Measurements from ENCODE around the gene BCR. TPM values are rescaled to one million over a fixed set of nuclear protein-coding genes. Genes with fewer than 3 reads are reported as not detected.
"Not testable (repeated sequence)": the region's sequence is repeated elsewhere in the genome, so short reads cannot be mapped to it uniquely, and the experiment has no call there.

Gene BCR
- total and polyA plus RNA-seq, 2 of the 8 experiments (the other 6 are each of a cell fraction or from before 2014, with no cell fraction given): 66.7 to 130 TPM

DNA sequence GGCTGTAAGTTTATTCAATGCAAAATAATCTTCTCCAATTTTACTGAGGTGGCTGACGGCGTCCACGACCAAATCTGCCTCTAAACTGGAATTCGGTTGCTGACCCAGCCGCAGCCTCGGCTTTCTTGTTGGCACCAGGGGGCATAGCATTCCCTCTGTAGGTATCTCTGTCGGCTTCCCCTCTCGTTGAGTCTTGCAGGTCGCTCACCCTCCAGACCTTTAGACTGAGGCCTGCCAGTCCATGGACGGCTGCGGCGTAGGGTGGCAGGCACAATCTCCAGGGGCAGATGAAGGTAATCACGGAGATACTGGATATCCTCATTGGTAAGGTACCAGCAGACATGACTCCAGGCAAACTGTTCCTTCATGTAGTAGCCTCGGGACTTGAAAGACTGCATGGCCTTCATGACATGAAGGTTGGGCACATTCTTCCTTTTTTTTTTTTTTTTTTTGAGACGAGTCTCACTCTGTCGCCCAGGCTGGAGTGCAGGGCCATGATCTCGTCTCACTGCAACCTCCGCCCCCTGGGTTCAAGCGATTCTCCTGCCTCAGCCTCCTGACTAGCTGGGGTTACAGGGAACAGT lies 142.3 kb downstream of the BCR start:
- H3K14ac ChIP-seq (ENCODE audit: insufficient read length); H3K18ac ChIP-seq (ENCODE audit: extremely low read depth, low read length); H4K20me1 ChIP-seq (replicated peaks in 1 of 2; ENCODE audit: control insufficient read depth in 1 of 2, insufficient read depth in 2 of 2, low read length in 2 of 2); H3K56ac ChIP-seq (replicated peaks; ENCODE audit: insufficient read length, low read depth, low read length); H2BK20ac ChIP-seq (ENCODE audit: low read length); H3K27me3 ChIP-seq (replicated peaks in 1 of 4; ENCODE audit: control insufficient read depth in 3 of 4, extremely low read depth in 1 of 4, insufficient read depth in 3 of 4, low read length in 3 of 4); H3K9me3 ChIP-seq (ENCODE audit: insufficient read depth in 2 of 2, low read depth in 1 of 2, low read length in 1 of 2); H3K36me3 ChIP-seq (ENCODE audit: control insufficient read depth in 2 of 4, insufficient read depth in 4 of 4, low read length in 3 of 4); H3K4me1 ChIP-seq (replicated peaks in 1 of 4; ENCODE audit: control insufficient read depth in 3 of 4, insufficient read depth in 4 of 4, low read length in 3 of 4); H2AFZ ChIP-seq (ENCODE audit: low read length); H3K79me1 ChIP-seq (ENCODE audit: low read depth, low read length); H3K79me2 ChIP-seq (ENCODE audit: control insufficient read depth in 1 of 2, insufficient read depth in 2 of 2, low read length in 2 of 2); FAIRE-seq; H3K4me3 ChIP-seq (ENCODE audit: extremely low read depth in 1 of 4, insufficient read depth in 2 of 4, low read depth in 3 of 4, low read length in 4 of 4); H3K9ac ChIP-seq (replicated peaks in 1 of 4; ENCODE audit: extremely low read depth in 1 of 4, low read depth in 3 of 4, low read length in 3 of 4); H2BK12ac ChIP-seq (ENCODE audit: low read depth, low read length); H4K8ac ChIP-seq (ENCODE audit: extremely low read depth, insufficient read depth, low read length); H3K4me2 ChIP-seq (ENCODE audit: insufficient read depth in 1 of 2, low read depth in 2 of 2, low read length in 2 of 2); H3K27ac ChIP-seq (ENCODE audit: low read depth, low read length); H4K91ac ChIP-seq (replicated peaks; ENCODE audit: insufficient read length, low read length); H4K5ac ChIP-seq (ENCODE audit: insufficient read length, low read depth, low read length); H3K23ac ChIP-seq (ENCODE audit: insufficient read length); H2BK5ac ChIP-seq (ENCODE audit: low read depth, low read length); H2AK5ac ChIP-seq (ENCODE audit: low read depth, low read length); H3K4ac ChIP-seq (replicated peaks; ENCODE audit: insufficient read length, low read depth, low read length); H2BK15ac ChIP-seq (ENCODE audit: low read length); H3K23me2 ChIP-seq (ENCODE audit: low read depth, low read length); H2BK120ac ChIP-seq (replicated peaks; ENCODE audit: low read depth, low read length): not testable (repeated sequence)
- peak; percentile 48 to 66 for TF ChIP-seq RAD21 (IDR thresholded peaks at IDR 0.05 in 1 of 2, conservative IDR thresholded peaks at IDR 0.05 in 1 of 2; ENCODE audit: low read depth in 2 of 2, low read length in 2 of 2)
- TF ChIP-seq CTCF (IDR thresholded peaks at IDR 0.05; ENCODE audit: control extremely low read depth in 1 of 3, insufficient read depth in 1 of 3, low read depth in 1 of 3, low read length in 3 of 3): peak; percentile 36 to 57 (median 36)
- ChIA-PET POLR2A (ENCODE audit: partially characterized antibody) (interaction anchor here (0.7 kb wide), 1 partner anchor 14 kb away, joined by 3 read pairs; no protein-coding TSS in a partner anchor), CTCF (ENCODE audit: partially characterized antibody) (interaction anchor here (0.7 to 5.4 kb wide), 8 partner anchors 32 to 196 kb away, joined by 3 to 25 read pairs (median 3); no protein-coding TSS in a partner anchor)
- peak in 1 of 2 experiments; percentile 17 for DNase-seq (ENCODE audit: low read depth in 1 of 2, low spot score in 2 of 2)
- 78% methylated on average over 18 of the region's 19 CpGs; no CpG with 5 or more reads in 1 of the 2 experiments for WGBS, 2 experiments (ENCODE audit: extremely low coverage in 1 of 2, insufficient coverage in 1 of 2, insufficient read length in 1 of 2, insufficient replicate concordance in 2 of 2, low coverage in 1 of 2, low lambda C conversion rate in 2 of 2, missing lambda C conversion rate in 1 of 2)

Data from H1 (cell line).